H1 (cell line): ENCODE data around the gene AIF1. TPM values are rescaled to one million over a fixed set of nuclear protein-coding genes. Genes with fewer than 3 reads are reported as not detected.
A peak's percentile ranks its signal among the peaks of the same experiment; 100 is the strongest.

Experiments used
- CTCF ChIA-PET: fragments of 300-600 bp; sonication (Branson Sonifier 250); formaldehyde crosslinking; loops from one replicate; lab custom pipeline; 2021; ENCODE audit not compliant: partially characterized antibody; lab: Charles Lee
- POLR2A ChIA-PET: fragments of 300-600 bp; sonication (Branson Sonifier 250); formaldehyde crosslinking; loops from one replicate; lab custom pipeline; 2021; ENCODE audit warnings: inconsistent platforms; ENCODE audit not compliant: partially characterized antibody; lab: Charles Lee
- DNase-seq, 2 experiments: peaks; one replicate each; pipeline versions ENCODE4 v3.0.0 to v3.0.0-alpha.2; 2010 to 2022; ENCODE audit warnings: low spot score in 2 of 2, low read depth in 1 of 2, mixed read lengths in 1 of 2
- FAIRE-seq: peaks from 2 replicates; lab custom pipeline; 2011; peaks lifted over from hg19 to GRCh38; lab: Jason Lieb, UNC
- H2AFZ ChIP-seq: 2 replicates; pipeline ENCODE4 v1.8.1; 2012; ENCODE audit warnings: low read length, inconsistent platforms
- H2AK5ac ChIP-seq: 2 replicates; pipeline ENCODE4 v1.6.1; 2013; ENCODE audit warnings: low read depth, low read length
- H2BK120ac ChIP-seq: replicated peaks from 2 replicates; pipeline ENCODE3; 2013; ENCODE audit warnings: low read depth, low read length, inconsistent platforms
- H2BK12ac ChIP-seq: 2 replicates; pipeline ENCODE4 v1.6.1; 2013; ENCODE audit warnings: low read depth, low read length
- H2BK15ac ChIP-seq: 2 replicates; pipeline ENCODE4 v1.6.1; 2013; ENCODE audit warnings: low read length
- H2BK20ac ChIP-seq: 2 replicates; pipeline ENCODE4 v1.6.1; 2013; ENCODE audit warnings: low read length
- H2BK5ac ChIP-seq: 2 replicates; pipeline ENCODE4 v1.6.1; 2013; ENCODE audit warnings: low read depth, low read length
- H3K14ac ChIP-seq: 2 replicates; pipeline ENCODE4 v1.6.1; 2013; ENCODE audit warnings: inconsistent platforms; ENCODE audit not compliant: insufficient read length
- H3K18ac ChIP-seq: 2 replicates; pipeline ENCODE4 v1.6.1; 2013; ENCODE audit warnings: low read length; ENCODE audit errors: extremely low read depth
- H3K23ac ChIP-seq: 2 replicates; pipeline ENCODE4 v1.6.1; 2013; ENCODE audit warnings: inconsistent platforms; ENCODE audit not compliant: insufficient read length
- H3K23me2 ChIP-seq: 2 replicates; pipeline ENCODE4 v1.6.1; 2013; ENCODE audit warnings: low read depth, low read length
- H3K27ac ChIP-seq: 2 replicates; pipeline ENCODE4 v1.6.1; 2011; ENCODE audit warnings: low read depth, low read length, inconsistent platforms
- H3K27me3 ChIP-seq, 4 experiments: replicated peaks in 1 of 4; 1 replicate in 1 of 4; 2 replicates in 3 of 4; pipeline versions ENCODE4 v1.6.1 to v1.8.1; 2011 to 2013; ENCODE audit warnings: low read length in 3 of 4, mild to moderate bottlenecking in 3 of 4, inconsistent platforms in 2 of 4, mixed read lengths in 2 of 4, moderate library complexity in 1 of 4; ENCODE audit not compliant: control insufficient read depth in 3 of 4, insufficient read depth in 3 of 4; ENCODE audit errors: extremely low read depth in 1 of 4
- H3K36me3 ChIP-seq, 4 experiments: 2 replicates each; pipeline versions ENCODE4 v1.6.1 to v1.8.1; 2011 to 2013; ENCODE audit warnings: mild to moderate bottlenecking in 4 of 4, low read length in 3 of 4, moderate library complexity in 2 of 4, control low read depth in 1 of 4, inconsistent platforms in 1 of 4; ENCODE audit not compliant: insufficient read depth in 4 of 4, control insufficient read depth in 2 of 4
- H3K4ac ChIP-seq: replicated peaks from 2 replicates; pipeline ENCODE3; 2013; ENCODE audit warnings: low read length, low read depth, mixed read lengths, inconsistent platforms; ENCODE audit not compliant: insufficient read length
- H3K4me1 ChIP-seq, 4 experiments: replicated peaks in 1 of 4; 1 replicate in 1 of 4; 2 replicates in 3 of 4; pipeline versions ENCODE4 v1.6.1 to v1.8.1; 2011 to 2013; ENCODE audit warnings: low read length in 3 of 4, inconsistent platforms in 2 of 4, mixed read lengths in 1 of 4; ENCODE audit not compliant: insufficient read depth in 4 of 4, control insufficient read depth in 3 of 4
- H3K4me2 ChIP-seq, 2 experiments: 2 replicates each; pipeline versions ENCODE4 v1.6.1 to v1.8.1; 2011 to 2013; ENCODE audit warnings: low read depth in 2 of 2, low read length in 2 of 2, control low read depth in 1 of 2, inconsistent platforms in 1 of 2, mild to moderate bottlenecking in 1 of 2; ENCODE audit not compliant: insufficient read depth in 1 of 2
- H3K4me3 ChIP-seq, 4 experiments: fragments of 200-600, 300-600 bp in 1 of 4; sonication (generic), shearing (Covaris generic), sonication (Bioruptor Twin) in 1 of 4; 2 replicates each; pipeline versions ENCODE4 v1.5.1 to v1.8.1; 2011 to 2016; ENCODE audit warnings: low read length in 4 of 4, low read depth in 3 of 4, control low read depth in 2 of 4, inconsistent platforms in 2 of 4, mild to moderate bottlenecking in 2 of 4, mixed read lengths in 1 of 4, moderate library complexity in 1 of 4; ENCODE audit not compliant: insufficient read depth in 2 of 4; ENCODE audit errors: extremely low read depth in 1 of 4
- H3K56ac ChIP-seq: replicated peaks from 2 replicates; pipeline ENCODE3; 2013; ENCODE audit warnings: low read depth, mild to moderate bottlenecking, mixed read lengths, low read length, inconsistent platforms; ENCODE audit not compliant: insufficient read length
- H3K79me1 ChIP-seq: 2 replicates; pipeline ENCODE4 v1.6.1; 2013; ENCODE audit warnings: low read depth, low read length, control low read depth
- H3K79me2 ChIP-seq, 2 experiments: 2 replicates each; pipeline versions ENCODE4 v1.6.1 to v1.8.1; 2012 to 2013; ENCODE audit warnings: low read length in 2 of 2, mild to moderate bottlenecking in 2 of 2, inconsistent platforms in 1 of 2; ENCODE audit not compliant: insufficient read depth in 2 of 2, control insufficient read depth in 1 of 2
- H3K9ac ChIP-seq, 4 experiments: replicated peaks in 1 of 4; 1 replicate in 1 of 4; 2 replicates in 3 of 4; pipeline versions ENCODE4 v1.6.1 to v1.8.1; 2011 to 2013; ENCODE audit warnings: low read depth in 3 of 4, low read length in 3 of 4, control low read depth in 2 of 4, mild to moderate bottlenecking in 2 of 4, moderate library complexity in 2 of 4, inconsistent platforms in 1 of 4; ENCODE audit errors: extremely low read depth in 1 of 4
- H3K9me3 ChIP-seq, 2 experiments: 2 replicates each; pipeline versions ENCODE4 v1.6.1 to v1.8.1; 2012 to 2013; ENCODE audit warnings: mild to moderate bottlenecking in 2 of 2, moderate library complexity in 2 of 2, control low read depth in 1 of 2, inconsistent platforms in 1 of 2, low read depth in 1 of 2, low read length in 1 of 2, mixed read lengths in 1 of 2; ENCODE audit not compliant: insufficient read depth in 2 of 2
- H4K20me1 ChIP-seq, 2 experiments: replicated peaks in 1 of 2; 2 replicates each; pipeline versions ENCODE3 to v1.8.1; 2011 to 2013; ENCODE audit warnings: inconsistent platforms in 2 of 2, low read length in 2 of 2, mild to moderate bottlenecking in 1 of 2; ENCODE audit not compliant: insufficient read depth in 2 of 2, control insufficient read depth in 1 of 2
- H4K5ac ChIP-seq: 2 replicates; pipeline ENCODE4 v1.6.1; 2013; ENCODE audit warnings: low read length, low read depth, mixed read lengths, inconsistent platforms; ENCODE audit not compliant: insufficient read length
- H4K8ac ChIP-seq: 2 replicates; pipeline ENCODE4 v1.8.0; 2013; ENCODE audit warnings: mild to moderate bottlenecking, moderate library complexity, low read length, inconsistent platforms; ENCODE audit not compliant: insufficient read depth; ENCODE audit errors: extremely low read depth
- H4K91ac ChIP-seq: replicated peaks from 2 replicates; pipeline ENCODE3; 2013; ENCODE audit warnings: low read length, mixed read lengths, inconsistent platforms; ENCODE audit not compliant: insufficient read length
- E2F6 ChIP-seq: IDR thresholded peaks from 2 replicates; pipeline ENCODE4 v1.6.1; 2012; ENCODE audit warnings: inconsistent platforms
- GTF2F1 ChIP-seq: IDR thresholded peaks from 2 replicates; pipeline ENCODE4 v1.6.1; 2012; ENCODE audit warnings: low read depth, low read length, improper control_type of control experiment, borderline replicate concordance
- MAX ChIP-seq: IDR thresholded peaks from 2 replicates; pipeline ENCODE4 v1.6.1; 2012; ENCODE audit warnings: inconsistent platforms
- NANOG ChIP-seq: IDR thresholded peaks from 2 replicates; pipeline ENCODE4 v1.6.1; 2011; ENCODE audit warnings: low read length, low read depth, mild to moderate bottlenecking, inconsistent platforms; ENCODE audit not compliant: insufficient read depth, poor library complexity, severe bottlenecking
- PHF8 ChIP-seq: fragments of 200-600 bp; sonication (generic); conservative IDR thresholded peaks from 2 replicates; pipeline ENCODE4 v1.7.1; 2012; ENCODE audit warnings: low read depth, mild to moderate bottlenecking, inconsistent platforms, low read length, moderate library complexity
- RBBP5 ChIP-seq: IDR thresholded peaks from 2 replicates; pipeline ENCODE4 v1.7.1; 2012; ENCODE audit warnings: low read depth, mild to moderate bottlenecking, inconsistent platforms, low read length, moderate library complexity, borderline replicate concordance
- RNF2 ChIP-seq: fragments of 200-900, 300-1000 bp; sonication (generic); IDR thresholded peaks from 2 replicates; pipeline ENCODE4 v1.7.1; 2016; ENCODE audit warnings: borderline replicate concordance, low read depth, mild to moderate bottlenecking, antibody characterized with exemption, low read length; ENCODE audit not compliant: poor library complexity, severe bottlenecking; ENCODE audit errors: missing control alignments
- TEAD4 ChIP-seq: IDR thresholded peaks from 2 replicates; pipeline ENCODE4 v1.6.1; 2012; ENCODE audit warnings: low read depth, low read length, inconsistent platforms, mixed read lengths
- WGBS, 2 experiments: shearing (Covaris generic) in 1 of 2; methylation state at CpG; one replicate each; pipeline versions ENCODE4 v1.1.6 to v1.1.7; 2013 to 2015; ENCODE audit warnings: low lambda C conversion rate in 2 of 2, mixed read lengths in 2 of 2, inconsistent platforms in 1 of 2, low coverage in 1 of 2, missing lambda C conversion rate in 1 of 2; ENCODE audit not compliant: insufficient replicate concordance in 2 of 2, insufficient coverage in 1 of 2, insufficient read length in 1 of 2; ENCODE audit errors: extremely low coverage in 1 of 2, missing lambda C conversion rate in 1 of 2; 5-methylcytosine and 5-hydroxymethylcytosine counted together
- polyA plus RNA-seq, 7 experiments: library from polyadenylated mRNA; depleted of rRNA in 3 of 7; stranded (reverse) in 5 of 7; unstranded in 2 of 7; fragments of >200 nt in 5 of 7; fragments of 200-250 nt in 2 of 7; gene quantifications; 1 replicate in 5 of 7; 2 replicates in 1 of 7; 4 replicates in 1 of 7; pipeline versions ENCODE4 v1.2.1 to v1.2.3, GENCODE V29; 2011 to 2013; ENCODE audit warnings: missing spikeins in 2 of 7, mixed read lengths in 2 of 7
- total RNA-seq: library from RNA; stranded (reverse); fragmentation: NEBNext Ultra II Directional; extraction: Animal tissue kit (Norgen Biotek cat#: 25700); gene quantifications from 2 replicates; pipeline ENCODE4 v1.2.1, GENCODE V29; 2021

Gene AIF1
- total and polyA plus RNA-seq, 2 of the 8 experiments (the other 6 are each of a cell fraction or from before 2014, with no cell fraction given), result 6.3 to 9.8 TPM

- H3K4ac ChIP-seq, result peak overlapping the region; percentile 61
- H3K9ac ChIP-seq, result peak overlapping the region in 3 of 4 experiments; percentile 22 to 57 (median 51); a peak in 5 of 7 replicates
- H4K8ac ChIP-seq, result no peak overlapping the region; the same call in 1 of the 2 replicates
- H3K14ac ChIP-seq, result no peak overlapping the region
- peak overlapping the region; percentile 75; the same call in 1 of the 2 replicates for H2BK12ac ChIP-seq
- no peak overlapping the region for H4K91ac ChIP-seq
- H3K36me3 ChIP-seq, result no peaks in the 10 kb centered on the region
- peaks cover 0 to 6% (median 6%) of the 10 kb centered on the region in 4 experiments; a peak in 6 of 7 replicates for H3K4me1 ChIP-seq
- H3K4me3 ChIP-seq, result peak overlapping the region; percentile 54 to 89 (median 80)
- peak overlapping the region; percentile 35; the same call in 1 of the 2 replicates for H2BK5ac ChIP-seq
- peak overlapping the region; percentile 71 for H3K18ac ChIP-seq
- no peak for TF ChIP-seq TEAD4
- no peak for TF ChIP-seq PHF8
- TF ChIP-seq E2F6, result no peak
- TF ChIP-seq NANOG, result no peak
- 0 out of 2 replicates have a peak, but pooled peaks have one; percentile 31 for TF ChIP-seq RBBP5
- TF ChIP-seq RNF2, result no peak
- no peak for TF ChIP-seq MAX
- TF ChIP-seq GTF2F1, result no peak
- H4K5ac ChIP-seq, result no peak overlapping the region
- H3K4me2 ChIP-seq, result peak overlapping the region; percentile 62 to 84
- no peak for DNase-seq
- H2BK20ac ChIP-seq, result 0 out of 2 replicates have a peak overlapping the region, but pooled peaks have one; percentile 3
- 30% methylated on average over 21 of the region's 21 CpGs; no CpG with 5 or more reads in 1 of the 2 experiments for WGBS, 2 experiments
- peak overlapping the region; percentile 79 for H2AFZ ChIP-seq
- H3K79me2 ChIP-seq, result no peaks in the 10 kb centered on the region
- CTCF ChIA-PET, result interaction anchor here (0.9 to 22.0 kb wide), 8 partner anchors 0 to 44 kb away, joined by 3 to 640 read pairs (median 34); partner anchors contain the start of genes ATP6V1G2, DDX39B, LST1 and LTB
- no peak overlapping the region for H3K23ac ChIP-seq
- H3K23me2 ChIP-seq, result peaks cover 9% of the 10 kb centered on the region; the same call in 1 of the 2 replicates
- H2BK15ac ChIP-seq, result 0 out of 2 replicates have a peak overlapping the region, but pooled peaks have one; percentile 88
- H2BK120ac ChIP-seq, result no peak overlapping the region
- no peaks in the 10 kb centered on the region for H3K9me3 ChIP-seq
- H3K79me1 ChIP-seq, result no peaks in the 10 kb centered on the region
- no peak overlapping the region; the same call in 1 of the 2 replicates for H2AK5ac ChIP-seq
- POLR2A ChIA-PET, result interaction anchor here (0.8 to 12.2 kb wide), 14 partner anchors 11 to 83 kb away, joined by 3 to 110 read pairs (median 5); partner anchors contain the start of genes ATP6V1G2, DDX39B, GPANK1 and MCCD1
- H3K27ac ChIP-seq, result no peak overlapping the region
- H4K20me1 ChIP-seq, result no peaks in the 10 kb centered on the region
- H3K27me3 ChIP-seq, result peaks cover 0 to 8% (median 7%) of the 10 kb centered on the region in 4 experiments; a peak in 5 of 7 replicates
- no peak for FAIRE-seq
- peak overlapping the region; percentile 32 for H3K56ac ChIP-seq
Measured at GRCh38 chr6:31581434-31582229, 33.4 kb upstream of the AIF1 start.
